K562 treated with DMSO at 1 percent for 4 hours (cell line): ENCODE results near the gene SENP3. TPM values are rescaled to one million over a fixed set of nuclear protein-coding genes. Genes with fewer than 3 reads are reported as not detected.

ENCODE experiments used
- total RNA-seq: library from RNA; unstranded; fragments of 300-600 nt; gene quantifications from 2 replicates; pipeline ENCODE4 v1.2.3, GENCODE V29; 2022; ENCODE audit not compliant: insufficient read depth

SENP3 gene
- total RNA-seq, result 36.6 and 40.6 TPM in 2 replicates

GRCh38 chr17:7561589-7562207 is at the start of gene SENP3:
SENP3 (plus strand) TSS chr17:7561919; CDS start chr17:7563077, 1,158 bp downstream.

GRCh38 chr17:7548585-7549400 is 12.9 kb upstream of the SENP3 start, which contains the start of gene TNFSF12:
TNFSF12 (plus strand) TSS chr17:7549058; CDS start chr17:7549154, 96 bp downstream.

GRCh38 chr17:7558544-7559319 is 3.0 kb upstream of the SENP3 start, which contains the start of gene TNFSF13:
TNFSF13 (plus strand) TSS chr17:7558750; CDS start chr17:7559040, 290 bp downstream.

GRCh38 chr17:7579001-7579833 is 17.5 kb downstream of the SENP3 start, which contains the start of gene CD68:
CD68 (plus strand) TSS chr17:7579638; CDS start chr17:7579678, 40 bp downstream.

GRCh38 chr17:7583253-7584109 is 21.8 kb downstream of the SENP3 start, which contains the start of gene MPDU1:
MPDU1 (plus strand) TSS chr17:7583852; CDS start chr17:7583863, 11 bp downstream.

GRCh38 chr17:7589891-7590691 is 28.4 kb downstream of the SENP3 start, which contains the start of gene SOX15:
SOX15 (minus strand) TSS chr17:7590094; CDS start chr17:7589676, 418 bp downstream.

GRCh38 chr17:7614425-7615264 is 52.9 kb downstream of the SENP3 start, which contains the start of gene FXR2:
FXR2 (minus strand) TSS chr17:7614897; CDS start chr17:7614532, 365 bp downstream.

Other genes starting within 250 kb of the SENP3 start
- gene GPS2, start 246.6 kb upstream of the SENP3 start, total RNA-seq, result 45.5 and 46.9 TPM in 2 replicates
- gene NEURL4, start 232.6 kb upstream of the SENP3 start, total RNA-seq, result 8.2 and 13.1 TPM in 2 replicates
- gene ACAP1, start 225.4 kb upstream of the SENP3 start, total RNA-seq, result 4.5 and 5.4 TPM in 2 replicates
- 3.2 and 4.3 TPM in 2 replicates for gene KCTD11, start 209.8 kb upstream of the SENP3 start, total RNA-seq
- not detected in 2 replicates for gene TMEM95, start 206.8 kb upstream of the SENP3 start, total RNA-seq
- 7.3 and 8.2 TPM in 2 replicates for gene TNK1, start 180.8 kb upstream of the SENP3 start, total RNA-seq
- 7.7 and 10.7 TPM in 2 replicates for gene PLSCR3, start 167.4 kb upstream of the SENP3 start, total RNA-seq
- gene TMEM256, start 157.8 kb upstream of the SENP3 start, total RNA-seq, result 43.4 and 70.5 TPM in 2 replicates
- 7.1 and 11.9 TPM in 2 replicates for gene NLGN2, start 154.1 kb upstream of the SENP3 start, total RNA-seq
- not detected in 2 replicates for gene SPEM1, start 141.6 kb upstream of the SENP3 start, total RNA-seq
- gene SPEM2, start 136.3 kb upstream of the SENP3 start, total RNA-seq, result not detected in 2 replicates
- not detected in 2 replicates for gene SPEM3, start 133.1 kb upstream of the SENP3 start, total RNA-seq
- 6.8 and 6.9 TPM in 2 replicates for gene TMEM102, start 126.5 kb upstream of the SENP3 start, total RNA-seq
- gene FGF11, start 122.4 kb upstream of the SENP3 start, total RNA-seq, result 5.7 and 9.0 TPM in 2 replicates
- 8.1 and 9.3 TPM in 2 replicates for gene CHRNB1, start 116.9 kb upstream of the SENP3 start, total RNA-seq
- 3.2 TPM in 2 replicates for gene ZBTB4, start 82.3 kb upstream of the SENP3 start, total RNA-seq
- not detected in 2 replicates for gene SLC35G6, start 80.5 kb upstream of the SENP3 start, total RNA-seq
- 59.8 and 69.8 TPM in 2 replicates for gene POLR2A, start 77.6 kb upstream of the SENP3 start, total RNA-seq
- 1.7 and 2.1 TPM in 2 replicates for gene TNFSF12, start 12.9 kb upstream of the SENP3 start, total RNA-seq
- gene TNFSF13, start 3.2 kb upstream of the SENP3 start, total RNA-seq, result 1.0 and 1.9 TPM in 2 replicates
- 45.7 and 47.2 TPM in 2 replicates for gene CD68, start 17.7 kb downstream of the SENP3 start, total RNA-seq
- gene MPDU1, start 21.9 kb downstream of the SENP3 start, total RNA-seq, result 82.7 and 83.4 TPM in 2 replicates
- 4.0 and 8.5 TPM in 2 replicates for gene SOX15, start 28.2 kb downstream of the SENP3 start, total RNA-seq
- 40.7 and 49.2 TPM in 2 replicates for gene FXR2, start 53.0 kb downstream of the SENP3 start, total RNA-seq
- 29.5 and 43.0 TPM in 2 replicates for gene SAT2, start 65.9 kb downstream of the SENP3 start, total RNA-seq
- gene SHBG, start 68.2 kb downstream of the SENP3 start, total RNA-seq, result not detected in 2 replicates
- gene ATP1B2, start 89.0 kb downstream of the SENP3 start, total RNA-seq, result 2.0 and 3.5 TPM in 2 replicates
- 5.5 and 5.8 TPM in 2 replicates for gene TP53, start 125.6 kb downstream of the SENP3 start, total RNA-seq
- 29.2 and 33.1 TPM in 2 replicates for gene WRAP53, start 126.6 kb downstream of the SENP3 start, total RNA-seq
- not detected in 2 replicates for gene EFNB3, start 143.3 kb downstream of the SENP3 start, total RNA-seq
- not detected in 2 replicates for gene DNAH2, start 155.8 kb downstream of the SENP3 start, total RNA-seq